RWPE1 (cell line): ENCODE results near the gene GMFB.
A peak's percentile ranks its signal among the peaks of the same experiment; 100 is the strongest.

Experiments used
- CTCF ChIA-PET: fragments of 350-600 bp; sonication (Branson Sonifier 250); formaldehyde crosslinking; extraction: SDS; loops from one replicate; lab custom pipeline; 2021; lab: Yijun Ruan, JAX
- POLR2A ChIA-PET: fragments of 400-600 bp; formaldehyde crosslinking; extraction: SDS; loops from one replicate; lab custom pipeline; 2020; ENCODE audit warnings: antibody characterized with exemption; ENCODE audit not compliant: low non-redundant PET; lab: Yijun Ruan, JAX
- DNase-seq: peaks from one replicate; pipeline ENCODE4 v3.0.0; 2012; ENCODE audit warnings: low spot score
- H3K27ac ChIP-seq: fragments of 450-650 bp; 2 replicates; pipeline ENCODE4 v1.5.1; 2017
- TF ChIP-seq, protein P1 (sequence below): fragments of 450-650 bp; conservative IDR thresholded peaks from 2 replicates; pipeline ENCODE4 v1.5.1; 2017; ENCODE audit warnings: low read depth, mild to moderate bottlenecking

GMFB gene

DNA sequence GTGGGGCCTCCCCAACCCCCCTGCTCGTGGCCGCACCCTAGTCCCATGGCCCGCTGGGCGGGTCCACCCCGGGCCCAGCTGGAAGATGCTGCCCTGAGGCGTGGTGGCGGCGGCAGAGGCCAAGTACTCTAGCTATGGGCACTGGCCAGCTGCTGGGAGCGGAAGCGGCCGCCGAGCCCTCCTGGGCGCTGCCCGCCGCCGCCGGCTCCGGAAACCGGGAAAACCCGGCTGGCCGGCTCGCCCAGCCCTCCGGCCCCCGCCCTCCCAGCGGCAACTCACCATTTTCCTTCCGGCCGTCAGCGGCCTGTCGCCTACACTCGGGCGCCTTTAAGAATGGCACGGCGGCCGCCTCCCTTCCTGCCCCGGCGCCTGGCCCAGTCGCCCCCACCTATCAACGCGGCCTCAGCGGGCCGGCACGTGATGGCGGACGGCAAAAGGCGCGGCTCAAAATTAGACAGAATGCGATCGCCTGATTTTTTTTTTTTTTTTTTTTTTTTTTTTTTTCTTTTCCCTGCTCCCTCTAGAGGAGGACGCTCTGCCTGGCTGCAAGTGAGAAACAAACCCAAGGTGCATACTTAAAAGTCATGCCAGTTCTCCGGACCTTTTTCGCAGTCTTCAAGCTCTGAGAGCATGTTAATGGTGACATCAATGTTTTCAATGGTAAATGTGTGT, at the start of gene GMFB:
Gene GMFB, minus strand, starts transcription at position 335 of the 672 bp plus-strand sequence. Its CDS starts 53 bp downstream, at position 282.
- POLR2A ChIA-PET, result interaction anchor here (1.0 kb wide), 1 partner anchor 21 kb away, joined by 3 read pairs; the partner anchor contains the start of gene CGRRF1
- H3K27ac ChIP-seq, result peak within 1 kb of the TSS; percentile 99
- DNase-seq, result peak; percentile 89
- CTCF ChIA-PET, result interaction anchor here (0.6 kb wide), 2 partner anchors 22 to 30 kb away, joined by 3 read pairs; no protein-coding TSS in a partner anchor
- TF ChIP-seq, protein P1, sequence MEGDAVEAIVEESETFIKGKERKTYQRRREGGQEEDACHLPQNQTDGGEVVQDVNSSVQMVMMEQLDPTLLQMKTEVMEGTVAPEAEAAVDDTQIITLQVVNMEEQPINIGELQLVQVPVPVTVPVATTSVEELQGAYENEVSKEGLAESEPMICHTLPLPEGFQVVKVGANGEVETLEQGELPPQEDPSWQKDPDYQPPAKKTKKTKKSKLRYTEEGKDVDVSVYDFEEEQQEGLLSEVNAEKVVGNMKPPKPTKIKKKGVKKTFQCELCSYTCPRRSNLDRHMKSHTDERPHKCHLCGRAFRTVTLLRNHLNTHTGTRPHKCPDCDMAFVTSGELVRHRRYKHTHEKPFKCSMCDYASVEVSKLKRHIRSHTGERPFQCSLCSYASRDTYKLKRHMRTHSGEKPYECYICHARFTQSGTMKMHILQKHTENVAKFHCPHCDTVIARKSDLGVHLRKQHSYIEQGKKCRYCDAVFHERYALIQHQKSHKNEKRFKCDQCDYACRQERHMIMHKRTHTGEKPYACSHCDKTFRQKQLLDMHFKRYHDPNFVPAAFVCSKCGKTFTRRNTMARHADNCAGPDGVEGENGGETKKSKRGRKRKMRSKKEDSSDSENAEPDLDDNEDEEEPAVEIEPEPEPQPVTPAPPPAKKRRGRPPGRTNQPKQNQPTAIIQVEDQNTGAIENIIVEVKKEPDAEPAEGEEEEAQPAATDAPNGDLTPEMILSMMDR, result peak; percentile 38; the same call in 1 of the 2 replicates

DNA sequence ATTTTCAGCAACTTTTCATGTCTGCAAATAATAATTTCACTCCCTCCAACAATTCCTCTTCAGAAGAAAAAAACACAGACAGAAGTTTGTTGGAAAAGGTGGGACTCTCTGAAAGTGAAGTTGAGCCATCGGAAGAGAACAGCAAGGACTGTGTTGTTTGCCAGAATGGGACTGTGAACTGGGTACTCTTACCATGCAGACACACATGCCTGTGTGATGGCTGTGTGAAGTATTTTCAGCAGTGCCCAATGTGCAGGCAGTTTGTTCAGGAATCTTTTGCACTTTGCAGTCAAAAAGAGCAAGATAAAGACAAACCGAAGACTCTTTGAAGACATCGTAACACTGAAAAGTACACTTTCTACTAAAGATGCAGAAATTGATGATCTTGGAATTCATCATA, 49.3 kb upstream of the GMFB start:
- TF ChIP-seq, protein P1, result no peak
- DNase-seq, result no peak
- H3K27ac ChIP-seq, result no peak overlapping the region
- ChIA-PET CTCF (no interaction called here), POLR2A (no interaction called here)

DNA sequence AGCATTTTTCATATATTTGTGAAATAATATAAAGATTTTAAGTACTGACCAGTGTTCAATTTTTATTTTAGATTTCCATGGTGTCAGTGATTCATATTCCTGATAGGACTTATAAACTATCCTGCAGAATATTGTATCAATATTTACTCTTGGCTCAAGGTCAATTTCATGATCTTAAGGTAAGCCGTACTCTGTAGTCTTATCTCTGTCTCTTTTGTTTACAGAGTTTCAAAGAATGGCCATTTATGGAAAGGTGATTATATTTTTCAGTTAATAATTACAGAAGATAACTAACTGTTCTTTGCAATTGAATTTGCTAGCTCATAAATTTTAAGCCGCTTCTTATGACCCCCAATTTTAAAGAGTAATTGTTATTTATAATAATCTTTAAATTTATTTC, 48.9 kb upstream of the GMFB start:
- no peak for DNase-seq
- no peak overlapping the region for H3K27ac ChIP-seq
- CTCF ChIA-PET, result no interaction called here
- TF ChIP-seq, protein P1, result no peak
- POLR2A ChIA-PET, result no interaction called here

DNA sequence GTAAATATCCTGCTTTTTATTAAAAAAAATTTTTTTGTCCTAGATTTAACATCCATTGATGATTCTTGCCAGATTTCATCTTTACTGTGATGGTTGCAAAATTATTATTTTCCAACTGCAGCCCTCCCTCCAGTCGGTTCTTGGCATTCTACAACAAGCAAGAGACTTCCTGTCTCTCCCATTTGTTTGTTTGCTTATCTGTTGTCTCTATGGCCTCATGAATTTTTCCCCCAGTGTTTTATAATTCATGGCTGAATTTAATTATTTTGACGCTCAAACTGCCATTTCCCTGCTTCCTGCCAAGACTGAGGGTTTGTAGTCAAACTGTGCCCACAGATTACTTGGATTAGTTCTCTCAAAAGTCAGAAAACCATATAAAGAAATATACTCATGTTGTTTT, 46.9 kb upstream of the GMFB start:
- DNase-seq, result no peak
- H3K27ac ChIP-seq, result no peak overlapping the region
- CTCF ChIA-PET, result interaction anchor here (0.5 to 0.6 kb wide), 3 partner anchors 24 to 221 kb away, joined by 3 read pairs; partner anchors contain the start of gene CGRRF1
- POLR2A ChIA-PET, result no interaction called here
- TF ChIP-seq, protein P1, result no peak

DNA sequence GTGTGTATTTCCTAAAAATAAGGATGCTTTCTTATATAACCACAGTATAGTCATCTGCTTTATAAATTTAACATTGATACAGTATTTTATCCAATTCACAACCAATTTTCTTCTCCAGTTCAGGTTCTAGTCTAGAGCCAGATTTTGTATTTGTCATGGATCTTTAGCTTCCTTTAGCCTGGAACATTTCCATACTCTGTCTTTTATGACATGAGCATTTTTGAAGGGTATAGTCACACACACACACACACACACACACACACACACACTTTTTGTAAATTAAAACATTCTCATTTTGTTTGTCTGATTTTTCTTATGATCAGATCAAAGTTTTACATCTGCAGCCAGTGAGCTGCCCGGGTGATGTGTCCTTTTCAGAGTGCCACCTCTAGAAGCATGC, 46.3 kb upstream of the GMFB start:
- ChIA-PET POLR2A (no interaction called here), CTCF (interaction anchor here (0.6 kb wide), 3 partner anchors 24 to 221 kb away, joined by 3 read pairs; no protein-coding TSS in a partner anchor)
- TF ChIP-seq, protein P1, result no peak
- DNase-seq, result no peak
- H3K27ac ChIP-seq, result no peak overlapping the region

DNA sequence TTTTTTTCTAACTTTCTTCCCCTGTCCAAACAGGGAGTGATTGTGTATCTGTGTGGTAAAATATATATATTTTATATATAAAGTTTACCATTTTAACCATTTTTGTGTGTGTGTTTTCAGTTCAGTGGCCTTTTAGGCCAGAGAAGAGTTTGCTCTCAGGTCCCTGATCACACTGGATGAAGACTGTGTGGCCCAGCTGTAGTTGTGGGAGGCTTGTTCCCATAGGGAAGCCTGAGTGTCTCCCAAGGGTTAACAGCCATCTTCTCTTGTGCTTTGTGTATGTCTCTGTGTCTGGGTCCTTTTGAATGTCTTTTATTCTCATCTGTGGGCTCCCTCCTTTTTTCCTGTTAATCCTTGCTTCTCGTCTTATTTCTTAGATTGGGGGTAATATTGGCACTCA, 44.3 kb upstream of the GMFB start:
- ChIA-PET CTCF (no interaction called here), POLR2A (no interaction called here)
- no peak overlapping the region for H3K27ac ChIP-seq
- DNase-seq, result no peak
- TF ChIP-seq, protein P1, result no peak
